ENCODE results near the gene INSC.

INSC gene

DNA sequence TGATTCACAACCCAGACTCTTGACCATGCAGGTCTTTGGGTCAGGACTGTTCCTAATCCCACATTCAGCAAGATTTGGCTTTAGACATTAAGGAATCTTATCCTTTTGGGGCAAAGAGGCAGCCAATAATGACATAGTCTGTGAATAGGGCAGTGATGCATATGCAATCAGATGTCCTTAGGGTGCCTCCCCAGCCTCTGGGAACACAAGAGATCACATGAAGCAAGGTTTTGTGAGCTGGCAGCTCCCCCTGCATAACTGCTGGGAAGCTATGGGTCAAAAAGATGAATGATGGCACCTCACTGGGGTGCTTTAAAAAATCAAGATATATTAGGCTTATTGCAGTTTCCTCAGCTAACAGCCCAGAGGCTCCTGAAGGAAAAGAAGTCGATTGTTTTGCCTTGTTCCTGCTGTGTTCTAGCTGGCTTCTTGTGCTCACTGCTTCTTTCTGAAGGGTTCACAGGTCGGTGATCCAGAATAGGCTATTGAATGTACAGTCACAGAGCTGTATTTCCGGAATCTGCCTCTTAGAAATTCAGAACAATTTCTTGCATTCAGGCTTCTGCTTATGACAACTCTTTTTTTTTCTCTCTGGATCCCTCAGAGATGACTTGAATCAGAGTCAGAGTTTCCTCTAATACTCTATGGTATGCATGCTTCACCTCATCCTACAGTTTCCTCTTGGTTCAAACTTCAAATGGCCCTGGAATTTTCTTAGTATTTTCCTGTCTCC, 31.7 kb downstream of the INSC start:
- DNase-seq (ENCODE audit: low read depth): no peak

GRCh38 chr11:15148169-15148568, 33.4 kb downstream of the INSC start:
- no peak for DNase-seq (ENCODE audit: low read depth)

DNA sequence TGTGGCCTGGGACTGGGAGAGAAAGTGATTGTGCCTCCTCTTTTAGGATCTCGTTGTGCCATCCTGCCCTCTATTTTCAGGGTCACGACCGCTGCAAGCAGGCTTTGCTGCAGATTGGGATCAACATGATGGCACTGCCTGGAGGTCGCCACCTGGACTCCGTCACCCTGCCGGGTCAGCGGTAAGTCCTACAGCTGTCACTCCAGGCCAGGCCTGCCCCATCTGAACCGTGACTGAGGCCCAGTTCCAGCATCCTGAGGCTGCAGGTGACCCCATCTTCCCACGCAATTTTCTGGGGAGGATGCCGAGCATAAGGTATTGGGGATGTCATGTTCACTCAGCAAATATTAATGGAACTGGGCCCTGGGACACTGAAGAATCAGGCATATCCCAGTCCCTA, 34.3 kb downstream of the INSC start:
- DNase-seq (ENCODE audit: low read depth): no peak

DNA sequence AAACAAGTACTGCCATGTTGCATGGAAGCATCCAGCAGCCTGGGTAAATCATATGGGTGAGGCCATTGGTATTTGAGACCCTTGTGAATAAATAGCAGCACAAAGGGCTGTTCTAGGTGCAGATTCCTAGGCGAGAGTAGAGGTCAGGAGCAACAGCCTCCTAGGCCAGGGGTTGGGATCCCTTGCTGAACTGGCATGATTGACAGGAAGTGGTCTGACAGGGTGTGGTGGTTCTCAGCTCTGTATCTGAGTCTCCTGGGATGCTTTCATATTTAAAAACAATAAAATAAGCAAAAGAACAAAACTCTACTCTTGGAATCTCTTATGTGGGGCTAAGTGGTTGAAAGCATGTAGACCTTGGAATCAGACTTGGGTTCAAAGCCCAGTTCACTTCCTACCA, 35.8 kb downstream of the INSC start:
- DNase-seq (ENCODE audit: low read depth): no peak

DNA sequence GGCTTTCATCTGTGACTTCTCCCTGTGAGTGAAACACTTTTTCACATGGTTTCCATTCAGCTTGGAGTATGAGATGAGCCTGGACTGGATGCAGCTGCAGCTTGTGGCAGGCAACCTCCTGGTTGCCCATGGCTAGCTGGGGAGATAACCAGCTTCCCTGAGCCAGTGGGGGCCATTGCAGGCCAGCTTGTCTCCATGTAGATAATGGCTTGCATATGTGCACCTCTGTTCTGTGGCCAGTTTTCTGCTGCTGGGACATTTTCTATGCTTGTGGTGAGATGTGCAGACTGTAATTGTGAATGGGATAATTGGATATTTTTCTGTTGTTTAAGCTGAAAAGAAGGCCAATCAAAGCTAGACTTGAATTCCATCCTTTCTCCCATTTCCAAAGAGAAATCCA, 38.5 kb downstream of the INSC start:
- no peak for DNase-seq (ENCODE audit: low read depth)

- DNase-seq (ENCODE audit: low read depth): no peak
Observed at GRCh38 chr11:15157181-15157580, 42.5 kb downstream of the INSC start.

DNA sequence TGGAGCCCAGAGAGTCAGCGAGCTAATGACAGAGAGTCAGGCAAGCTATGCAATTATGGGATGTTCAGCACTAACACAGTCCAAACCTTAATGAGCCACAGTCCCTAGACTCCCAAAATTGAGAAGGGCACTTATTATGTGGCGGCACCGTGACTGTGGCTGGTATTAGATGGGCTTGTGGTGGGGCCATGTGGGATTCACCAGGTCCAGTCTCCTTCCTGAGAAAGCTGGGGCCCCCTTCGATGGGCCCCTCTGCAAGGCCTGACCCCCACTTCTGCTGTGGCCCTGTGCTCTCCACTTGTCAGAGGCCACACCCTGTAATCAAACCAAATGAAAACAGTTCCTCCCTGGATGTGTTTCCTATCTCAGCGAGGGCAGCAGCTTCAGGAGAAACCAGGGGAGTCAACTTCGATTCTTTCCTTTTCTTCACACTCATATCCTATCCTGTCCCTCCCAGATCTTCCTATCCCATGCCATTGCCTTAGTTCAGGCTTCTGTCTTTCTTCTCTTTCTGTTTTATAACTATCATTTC, 42.9 kb downstream of the INSC start:
- DNase-seq (ENCODE audit: low read depth): no peak

GRCh38 chr11:15158351-15159015, 43.8 kb downstream of the INSC start:
- no peak for DNase-seq (ENCODE audit: low read depth)

DNA sequence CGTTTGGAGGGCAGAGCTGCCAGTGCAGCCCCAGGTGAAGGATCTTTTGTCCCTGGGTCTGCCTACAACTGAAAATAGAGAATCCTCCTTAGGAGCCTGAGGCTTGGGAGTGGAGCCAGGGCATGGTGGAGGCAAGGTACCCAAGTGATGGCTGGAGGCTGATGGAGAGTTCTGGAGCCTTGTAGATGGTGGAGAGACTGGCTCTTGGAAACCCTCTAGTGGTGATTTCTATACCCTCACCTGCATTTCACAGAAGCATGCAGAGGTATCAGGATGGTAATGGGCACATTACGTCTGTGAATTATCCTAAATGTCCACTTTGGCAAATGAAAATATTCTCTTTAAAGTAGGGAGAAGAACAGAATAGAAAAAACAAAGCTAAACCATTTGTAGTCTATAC, 44.4 kb downstream of the INSC start:
- no peak for DNase-seq (ENCODE audit: low read depth)

DNA sequence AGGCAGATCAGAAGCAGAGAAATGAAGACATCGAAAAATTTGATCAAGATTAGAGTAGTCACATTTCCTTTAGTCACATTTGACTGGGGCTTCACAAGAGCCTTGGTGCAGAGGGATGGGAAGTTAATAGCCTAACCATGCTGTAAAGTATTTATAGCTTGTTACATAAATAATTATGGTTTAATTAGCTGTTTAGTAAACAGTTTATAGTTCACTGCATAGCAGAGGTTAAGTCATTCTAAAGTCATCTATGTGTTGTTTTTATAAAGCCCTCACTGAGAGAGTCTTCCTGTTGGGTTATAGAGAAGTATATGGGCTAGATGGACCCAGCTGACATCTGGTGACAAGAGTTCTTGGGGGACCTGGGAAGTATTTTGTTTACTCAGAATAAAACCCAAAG, 47.1 kb downstream of the INSC start:
- DNase-seq (ENCODE audit: low read depth): no peak

DNA sequence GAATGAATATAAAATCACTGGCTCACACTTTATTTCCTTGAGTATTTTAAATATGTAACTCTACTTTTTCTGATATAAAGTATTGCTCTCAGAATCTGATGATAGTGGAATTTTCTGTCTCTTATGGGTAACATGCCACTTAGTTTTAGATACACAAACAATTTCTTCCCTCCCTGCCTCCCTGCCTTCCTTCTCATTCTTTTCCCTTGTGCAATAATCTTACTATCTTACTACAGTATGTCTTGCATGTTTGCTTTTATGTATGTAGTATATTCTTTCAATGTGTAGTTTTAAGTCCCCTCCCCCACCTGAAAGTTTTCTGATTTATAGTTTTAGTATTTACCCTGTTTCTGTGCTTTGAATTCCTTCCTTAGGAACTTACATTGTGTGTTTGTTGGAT, 48.4 kb downstream of the INSC start:
- DNase-seq (ENCODE audit: low read depth): no peak

DNA sequence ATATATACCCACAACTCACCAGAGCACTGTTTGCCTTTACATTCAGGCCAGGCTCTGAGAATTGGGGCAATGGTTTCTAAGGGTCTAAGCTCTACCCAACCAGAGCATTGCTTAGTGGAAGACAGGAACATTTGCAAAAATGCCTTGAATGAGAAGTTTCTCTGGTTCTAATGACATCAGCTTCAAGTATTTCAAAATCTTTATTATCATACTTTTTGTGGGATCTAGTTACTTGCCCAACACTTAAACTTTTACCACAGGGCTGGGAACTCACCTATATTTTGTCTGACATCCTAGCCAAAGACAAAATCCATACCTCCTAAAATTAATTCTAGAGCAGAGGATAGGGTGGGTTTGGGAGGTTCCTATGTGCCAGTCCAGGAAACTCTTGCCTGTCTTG, 51.5 kb downstream of the INSC start:
- no peak for DNase-seq (ENCODE audit: low read depth)

GRCh38 chr11:15169815-15170551, 55.3 kb downstream of the INSC start:
- no peak for DNase-seq (ENCODE audit: low read depth)

DNA sequence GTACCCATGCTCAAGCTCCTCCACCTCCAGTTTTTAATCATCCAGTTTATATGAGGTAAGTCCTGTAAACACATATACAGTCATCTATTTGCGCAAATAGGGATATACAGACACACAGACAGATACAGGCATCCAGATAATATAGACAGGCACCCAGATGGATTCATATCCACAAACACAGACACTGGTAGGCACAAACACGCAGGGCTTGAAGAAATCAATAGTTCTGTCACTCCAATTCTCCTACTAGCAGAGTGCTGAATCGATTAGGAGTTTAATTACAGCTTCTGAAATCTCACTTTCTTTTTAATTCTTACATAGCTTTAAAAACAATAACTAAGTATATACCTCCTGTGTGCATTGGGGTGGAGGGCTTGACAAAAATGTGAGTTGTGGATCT, 56.0 kb downstream of the INSC start:
- no peak for DNase-seq (ENCODE audit: low read depth)

GRCh38 chr11:15171956-15172355, 57.2 kb downstream of the INSC start:
- DNase-seq (ENCODE audit: low read depth): no peak

DNA sequence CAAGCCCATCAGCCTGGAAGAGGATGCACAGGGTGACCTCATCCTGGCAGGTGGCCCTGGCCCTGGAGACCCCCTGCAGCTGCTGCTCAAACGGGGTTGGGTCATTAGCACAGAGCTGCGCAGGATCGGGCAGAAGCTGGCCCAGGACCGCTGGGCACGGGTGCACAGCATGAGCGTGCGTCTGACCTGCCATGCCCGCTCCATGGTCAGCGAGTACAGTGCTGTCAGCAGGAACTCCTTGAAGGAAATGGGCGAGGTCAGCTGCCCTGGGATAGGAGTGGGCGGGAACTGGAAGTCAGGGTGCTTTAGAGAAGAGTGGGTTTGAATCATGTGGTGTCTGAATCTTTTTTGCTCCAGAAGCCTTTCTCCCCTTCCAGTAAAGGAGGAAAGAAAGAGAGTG, 61.1 kb downstream of the INSC start:
- no peak for DNase-seq (ENCODE audit: low read depth)

DNA sequence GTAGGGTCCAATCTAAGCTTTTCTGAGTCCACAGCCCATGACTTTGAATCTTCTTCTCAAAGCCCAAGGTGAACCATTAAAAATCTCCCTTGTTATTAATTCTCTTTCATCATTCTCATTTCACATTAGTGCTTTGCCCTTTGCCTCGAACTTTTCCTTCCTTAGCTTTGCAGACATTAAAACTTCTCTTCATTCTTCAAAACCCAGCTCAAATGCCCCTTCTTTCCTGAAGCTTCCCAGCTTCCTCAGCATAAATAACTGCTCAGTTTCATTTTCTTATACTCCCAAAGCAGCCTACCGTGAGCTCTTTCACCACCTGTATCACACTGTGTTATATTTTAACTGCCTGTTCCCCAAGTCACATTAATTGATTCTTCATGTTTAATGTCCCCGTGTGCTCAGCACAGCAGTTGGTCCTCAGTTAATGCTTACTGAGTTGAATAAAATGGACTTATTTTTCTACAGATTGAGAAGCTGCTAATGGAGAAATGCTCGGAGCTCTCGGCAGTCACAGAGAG, 62.0 kb downstream of the INSC start:
- no peak for DNase-seq (ENCODE audit: low read depth)

GRCh38 chr11:15177491-15177890, 62.8 kb downstream of the INSC start:
- no peak for DNase-seq (ENCODE audit: low read depth)

GRCh38 chr11:15178214-15178613, 63.5 kb downstream of the INSC start:
- no peak for DNase-seq (ENCODE audit: low read depth)

DNA sequence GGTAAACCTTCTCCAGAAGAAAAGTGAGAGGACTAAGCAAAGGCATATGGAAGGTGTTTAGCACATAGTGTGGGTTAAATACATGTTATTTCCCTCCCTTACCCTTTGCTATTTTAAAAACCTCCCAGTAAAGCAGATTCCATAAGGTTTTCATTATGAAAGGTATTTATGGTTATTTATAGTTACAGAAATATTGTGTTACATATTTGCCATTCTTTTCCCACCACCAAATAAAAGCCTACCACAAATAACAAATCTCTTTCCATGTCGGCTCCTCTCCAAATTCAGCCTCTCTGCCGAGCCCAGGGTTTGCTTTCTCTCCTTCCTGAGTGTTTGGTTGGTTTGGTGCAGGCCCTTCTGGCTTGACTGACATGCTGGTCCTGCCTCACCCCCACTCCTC, 64.4 kb downstream of the INSC start:
- no peak for DNase-seq (ENCODE audit: low read depth)

DNA sequence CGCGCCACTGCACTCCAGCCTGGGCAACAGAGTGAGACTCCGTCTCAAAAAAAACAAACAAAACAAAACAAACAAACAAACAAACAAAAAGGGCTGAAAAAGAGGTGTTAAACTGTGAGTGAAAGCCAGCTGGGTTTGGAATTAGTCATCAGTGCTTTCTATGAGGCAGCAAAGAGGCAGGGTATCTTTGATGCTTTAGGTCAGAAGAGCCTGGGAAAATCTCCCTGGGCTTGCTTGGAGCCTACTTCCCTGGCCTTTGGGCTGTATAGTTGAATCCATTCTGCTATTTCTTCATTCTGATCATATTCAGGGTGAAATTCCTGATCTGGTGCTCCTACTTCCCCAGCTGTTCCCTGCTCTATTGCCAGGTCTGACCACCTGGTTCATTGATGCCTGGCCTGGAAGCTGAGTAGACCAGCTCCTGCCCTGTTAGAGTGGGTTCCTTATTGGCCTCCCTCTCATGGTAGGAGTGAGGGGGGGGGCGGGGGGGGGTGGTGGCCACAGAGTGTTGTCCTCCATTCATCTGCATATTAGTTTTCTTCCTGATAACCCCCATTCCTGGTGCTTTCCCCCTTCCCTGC, 65.6 kb downstream of the INSC start:
- no peak for DNase-seq (ENCODE audit: low read depth)

DNA sequence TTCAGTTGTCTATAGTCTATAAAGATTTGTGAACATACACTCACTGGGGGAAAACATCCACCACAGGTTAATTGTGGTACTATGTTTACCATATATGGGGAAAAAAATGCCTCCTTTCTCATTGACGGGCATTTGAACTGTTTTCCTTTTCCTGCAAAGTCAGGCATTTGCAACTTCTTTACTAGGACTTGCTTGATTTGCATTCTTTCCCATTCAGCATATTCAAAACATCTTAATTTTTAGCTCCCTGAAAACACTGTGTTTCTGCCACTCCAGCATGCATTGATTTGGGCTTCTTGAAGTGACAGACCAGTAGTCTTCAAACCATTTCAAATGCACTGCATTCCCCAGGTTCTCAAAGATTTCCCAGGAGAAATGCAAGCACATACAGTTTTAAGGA, 67.6 kb downstream of the INSC start:
- no peak for DNase-seq (ENCODE audit: low read depth)

GRCh38 chr11:15185021-15185420, 70.3 kb downstream of the INSC start:
- DNase-seq (ENCODE audit: low read depth): no peak

Measured in stimulated activated CD8-positive, alpha-beta memory T cell treated with anti-CD3 and anti-CD28 coated beads, Interleukin-15, amount 100 ng/mL, for 24 hours (primary cell).